Fibroblast of skin of abdomen (primary cell): ENCODE data around the gene BMP2K.

Experiments
- DNase-seq: peaks from one replicate; pipeline ENCODE4 v3.0.0-alpha.2; 2013

Gene BMP2K

DNA sequence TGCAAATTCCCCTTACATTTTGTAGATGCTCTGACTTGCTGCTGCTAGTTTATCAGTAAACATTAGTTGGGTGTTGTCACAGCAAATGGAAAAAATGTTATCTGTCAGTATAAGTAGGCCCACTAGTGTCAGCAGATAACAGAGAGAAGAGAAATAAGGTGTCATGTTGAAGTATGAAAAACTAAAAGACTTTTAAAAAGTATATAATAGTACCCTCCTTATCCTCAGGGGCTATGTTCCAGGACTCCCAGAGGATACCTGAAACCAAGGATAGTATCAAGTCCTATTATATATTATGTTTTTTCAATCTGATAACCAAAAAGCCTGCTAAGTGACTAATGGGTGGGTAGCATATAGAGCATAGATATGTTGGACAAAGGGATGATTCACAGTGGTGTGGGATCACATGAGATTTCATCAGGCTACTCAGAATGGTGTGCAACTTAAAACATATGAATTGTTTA, 11.6 kb upstream of the BMP2K start:
- DNase-seq = peak; percentile 64

DNA sequence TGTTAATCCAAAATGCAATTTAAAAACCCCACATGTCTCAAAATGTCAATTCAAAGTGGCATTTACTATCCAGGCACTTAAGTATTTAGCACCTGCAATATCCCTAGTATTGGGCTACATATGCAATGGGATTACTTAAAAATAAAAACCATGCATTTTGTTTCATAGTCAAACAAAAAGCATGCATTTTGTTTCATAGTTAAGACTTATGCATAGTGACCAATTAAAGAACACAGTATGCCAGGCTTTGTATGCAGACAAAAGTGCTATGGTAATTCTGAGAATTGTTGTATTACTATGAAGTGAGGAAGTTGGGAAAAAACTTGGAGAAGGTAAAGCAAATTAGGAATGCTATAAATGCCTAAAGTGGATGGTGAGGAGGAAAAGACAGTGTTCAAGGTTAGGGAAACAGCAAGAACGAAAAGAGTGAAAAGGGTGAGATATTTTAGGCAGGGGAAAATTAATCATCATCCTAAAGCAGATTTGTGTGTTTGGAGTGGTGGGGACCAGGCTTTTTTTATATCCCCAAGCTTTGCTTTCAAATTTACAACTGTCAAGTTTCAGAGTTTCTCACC, 10.6 kb upstream of the BMP2K start:
- no peak for DNase-seq

DNA sequence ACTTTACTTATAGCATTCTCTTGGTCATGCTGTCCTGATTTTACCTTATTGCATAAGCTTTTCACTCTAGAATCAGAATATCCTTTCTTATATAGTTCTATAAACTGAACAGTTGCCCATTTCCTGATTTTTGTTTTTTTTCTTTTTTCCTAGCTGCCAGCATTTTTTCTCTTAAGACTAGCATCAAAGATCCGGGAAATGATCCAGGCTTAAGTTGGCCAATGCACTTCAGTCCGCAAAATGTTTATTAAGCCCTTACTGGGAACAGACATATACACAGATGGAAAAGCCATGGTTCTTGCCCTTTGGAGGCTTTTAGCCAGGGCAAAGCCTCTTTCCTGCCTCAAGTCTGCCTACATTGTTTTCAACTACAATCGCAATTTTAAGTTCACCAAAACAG, 10.1 kb upstream of the BMP2K start:
- peak; percentile 55 for DNase-seq

GRCh38 chr4:78766650-78767049, 9.5 kb upstream of the BMP2K start:
- DNase-seq = no peak

GRCh38 chr4:78767350-78767749, 8.8 kb upstream of the BMP2K start:
- DNase-seq = no peak

GRCh38 chr4:78768452-78769180, 7.5 kb upstream of the BMP2K start:
- peak; percentile 45 for DNase-seq

- DNase-seq = no peak
These were observed 6.0 kb upstream of the BMP2K start for GRCh38 chr4:78770091-78770642.

- no peak for DNase-seq
These were observed 3.5 kb upstream of the BMP2K start for GRCh38 chr4:78772526-78773091.

- DNase-seq = no peak
These were observed 1.7 kb upstream of the BMP2K start for GRCh38 chr4:78774417-78774816.

- DNase-seq = peak; percentile 85
These were observed 659 bp upstream of the BMP2K start for GRCh38 chr4:78775303-78776078.

DNA sequence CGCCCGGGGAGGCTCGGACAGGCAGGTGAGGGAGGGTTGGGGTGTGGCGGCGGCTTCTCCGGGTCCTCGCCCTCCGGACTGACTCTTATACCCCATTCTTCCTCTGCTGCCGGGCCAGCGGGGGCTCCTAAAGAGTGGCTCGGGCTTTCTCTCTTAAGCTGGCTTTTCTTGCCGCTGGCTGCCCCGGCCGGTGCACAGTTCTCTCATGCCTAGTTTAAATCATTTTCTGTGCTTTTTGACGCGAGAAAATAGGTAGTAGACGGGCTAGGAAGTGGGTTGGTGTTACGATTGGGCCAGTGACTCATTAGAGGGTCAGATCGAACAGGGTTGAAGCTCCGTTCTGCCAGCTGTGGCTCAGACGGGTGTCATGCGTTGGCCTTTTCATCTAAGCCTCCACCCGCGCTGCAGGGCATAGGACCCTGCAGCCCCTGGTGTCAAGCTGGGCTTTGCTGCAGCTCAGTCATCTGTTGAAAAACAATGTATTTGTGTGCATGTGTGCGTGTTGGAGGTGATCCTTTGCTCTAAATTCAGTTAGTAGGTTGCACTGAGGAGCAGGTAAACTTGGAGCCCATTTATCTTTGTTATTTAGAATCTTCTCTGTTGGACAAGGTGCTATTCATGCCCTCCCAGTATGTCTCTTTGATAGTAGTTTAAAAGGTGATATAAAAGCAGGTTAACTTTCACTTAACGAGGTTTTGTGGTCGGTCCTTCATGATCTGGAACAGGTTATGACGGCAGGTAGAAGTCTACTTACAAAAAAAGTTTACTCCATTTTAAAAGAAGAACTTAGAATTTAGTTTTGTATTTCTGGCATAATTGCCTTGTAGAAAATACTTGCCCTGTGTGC, 802 bp downstream of the BMP2K start:
- peak; percentile 44 for DNase-seq

DNA sequence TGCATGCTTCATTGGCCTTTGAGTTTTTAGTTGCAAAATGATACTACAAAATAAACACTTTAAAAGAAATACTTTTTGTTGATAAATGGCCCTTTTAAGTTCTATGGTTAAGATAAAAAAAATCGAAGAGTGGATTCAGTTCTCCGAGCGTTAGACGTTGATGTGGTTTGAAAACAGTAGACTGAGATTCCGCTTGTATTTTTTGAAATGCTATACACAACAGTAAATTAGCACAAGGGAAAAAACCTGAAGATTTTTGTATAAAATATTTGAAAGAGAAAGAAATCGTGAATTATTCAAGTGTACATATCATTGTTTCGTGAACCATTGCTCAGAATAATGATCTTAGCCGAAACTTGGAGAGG, 1.4 kb downstream of the BMP2K start:
- no peak for DNase-seq

- DNase-seq = no peak
These were observed 2.4 kb downstream of the BMP2K start for GRCh38 chr4:78778530-78778929.

DNA sequence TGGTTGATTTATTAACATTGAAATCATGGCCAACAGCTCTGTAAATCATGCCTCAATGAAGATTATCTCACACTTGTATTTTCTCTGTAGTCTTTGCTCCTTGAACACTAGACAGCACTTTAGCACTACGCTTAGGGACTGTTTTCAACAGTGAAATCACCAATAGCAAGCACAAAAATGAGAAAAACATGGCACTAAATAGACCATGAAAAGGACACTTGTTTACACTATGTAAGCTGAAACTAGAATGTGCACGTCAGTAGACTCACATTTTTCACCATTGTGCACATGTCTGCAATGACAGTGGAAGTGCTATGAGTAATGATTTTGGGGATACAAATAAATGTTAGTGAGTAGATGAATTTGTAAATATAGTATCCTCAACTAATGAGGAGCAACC, 3.1 kb downstream of the BMP2K start:
- DNase-seq = no peak

DNA sequence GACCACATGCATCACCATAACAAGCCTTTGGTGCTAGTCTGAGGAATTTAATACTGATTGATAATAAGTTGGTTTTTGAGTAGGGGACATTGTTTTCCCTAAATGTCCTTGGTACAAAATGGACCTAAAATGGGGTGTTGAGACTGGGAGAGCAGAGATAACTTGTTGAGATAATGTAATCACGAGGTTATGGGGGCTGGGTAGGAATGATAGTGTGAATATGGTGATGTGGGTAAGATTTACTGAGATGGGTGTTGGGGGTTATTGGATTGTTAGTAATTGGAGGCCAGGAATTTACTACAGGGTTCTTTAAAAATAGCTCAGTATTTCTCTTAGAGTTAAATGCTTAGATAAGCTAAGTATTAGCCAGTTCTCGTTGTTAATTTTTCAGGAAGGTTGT, 3.9 kb downstream of the BMP2K start:
- no peak for DNase-seq

DNA sequence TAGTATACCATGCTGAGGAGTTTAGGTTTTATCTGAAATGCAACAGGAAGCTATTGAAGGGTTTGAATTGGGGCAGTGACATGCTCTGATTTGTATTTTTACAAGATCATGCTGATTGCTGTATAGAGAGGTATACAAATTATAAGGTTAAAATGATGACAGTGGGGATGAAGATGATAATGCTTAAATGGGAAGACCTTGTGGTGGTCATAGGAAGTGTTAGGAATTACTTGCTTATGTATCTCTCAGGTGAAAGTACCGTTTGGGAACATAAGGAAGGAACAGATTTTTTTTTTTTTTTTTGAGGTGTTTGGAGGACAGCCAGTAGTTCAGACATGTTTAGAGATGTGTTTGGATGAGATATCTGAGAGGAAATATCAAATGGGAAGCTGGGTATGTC, 5.0 kb downstream of the BMP2K start:
- no peak for DNase-seq

GRCh38 chr4:78781924-78782323, 5.8 kb downstream of the BMP2K start:
- no peak for DNase-seq

DNA sequence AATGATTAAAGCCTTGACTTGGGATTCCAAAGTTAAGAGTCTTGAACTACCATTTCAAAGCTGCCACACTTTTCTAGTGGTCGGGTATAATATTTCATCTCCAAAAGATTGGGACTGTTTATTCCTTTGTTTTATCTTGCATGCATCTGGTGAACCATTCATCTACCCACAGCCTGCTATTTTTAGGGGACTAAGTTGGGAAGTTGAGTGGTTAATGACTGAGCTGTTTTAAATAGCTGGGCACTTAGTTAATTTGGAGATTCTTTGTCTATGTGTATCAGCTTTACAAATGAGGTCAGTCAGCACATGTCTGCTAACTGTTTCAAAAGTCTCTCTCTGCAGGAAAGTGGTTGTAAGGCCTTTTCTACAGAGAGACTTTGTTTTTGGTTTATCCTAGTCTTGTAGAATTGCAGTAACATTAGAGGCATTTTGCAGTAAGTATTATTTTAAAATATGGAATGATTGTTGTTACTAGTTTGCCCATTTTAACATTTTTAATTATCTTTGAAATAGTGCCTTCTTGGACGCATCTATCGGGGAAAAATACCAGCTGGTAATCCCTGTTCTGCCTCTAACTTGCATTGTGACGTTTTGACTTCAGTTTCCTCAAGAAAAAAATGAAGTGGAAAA, 8.2 kb downstream of the BMP2K start:
- peak; percentile 90 for DNase-seq

GRCh38 chr4:78787392-78788006, 11.3 kb downstream of the BMP2K start:
- no peak for DNase-seq

GRCh38 chr4:78788007-78788889, 12.1 kb downstream of the BMP2K start:
- DNase-seq = no peak
